NCI-H2107 treated with DMSO at 0.1 percent for 48 hours (cell line): Measurements from ENCODE around the gene WDR6.
"Not testable (repeated sequence)": the region's sequence is repeated elsewhere in the genome, so short reads cannot be mapped to it uniquely, and the experiment has no call there.

ENCODE experiments used
- DNase-seq: peaks from one replicate; lab custom pipeline; 2025; ENCODE audit not compliant: unreplicated experiment; lab: John Stamatoyannopoulos, UW

Gene WDR6

DNA sequence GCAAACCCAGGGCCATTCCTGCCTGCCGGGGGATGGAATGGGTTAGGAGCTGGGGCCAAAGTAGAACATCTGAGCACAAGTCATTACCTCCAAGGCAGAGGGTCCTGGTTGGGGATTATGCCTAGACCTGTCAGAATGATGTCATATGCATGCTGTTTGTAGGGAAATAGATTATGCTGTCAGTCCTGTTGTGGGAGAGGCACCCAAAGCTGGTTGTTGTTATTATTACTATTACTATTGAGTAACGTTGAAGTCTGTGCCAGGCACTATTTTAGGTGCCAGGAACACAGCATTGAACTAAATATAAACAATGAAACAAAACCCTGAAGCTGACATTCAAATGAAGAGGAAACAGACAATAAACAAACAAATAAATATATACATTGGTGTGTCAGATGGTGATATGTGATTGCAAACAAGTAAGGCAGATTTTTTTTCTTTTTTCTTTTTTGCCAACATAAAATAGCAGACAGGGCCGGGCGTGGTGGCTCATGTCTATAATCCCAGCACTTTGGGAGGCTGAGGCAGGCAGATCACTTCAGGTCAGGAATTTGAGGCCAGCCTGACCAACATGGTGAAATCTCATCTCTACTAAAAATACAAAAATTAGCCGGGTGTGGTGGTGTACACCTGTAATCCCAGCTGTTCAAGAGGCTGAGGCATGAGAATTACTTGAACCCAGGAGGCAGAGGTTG is 15.2 kb upstream of the WDR6 start:
- no peak for DNase-seq

DNA sequence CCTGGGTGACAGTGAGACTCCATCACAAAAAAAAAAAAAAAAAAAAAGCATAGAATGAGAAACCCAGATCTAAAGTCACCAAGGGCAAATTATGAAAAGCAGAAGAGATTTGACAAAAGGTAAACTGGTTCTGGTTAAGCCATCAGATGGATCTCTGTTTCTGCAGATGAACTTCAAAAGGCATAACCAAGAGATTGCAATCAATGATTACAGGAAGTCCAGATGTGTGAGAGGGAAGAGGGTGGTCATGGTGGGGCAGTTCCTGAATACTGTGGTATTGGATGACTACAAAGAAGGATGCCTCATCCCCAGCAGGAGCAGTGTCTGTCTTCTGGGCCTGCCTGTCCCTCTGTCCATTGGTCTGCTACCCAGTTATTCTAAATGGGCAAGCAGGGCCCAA is 13.4 kb upstream of the WDR6 start:
- no peak for DNase-seq

DNA sequence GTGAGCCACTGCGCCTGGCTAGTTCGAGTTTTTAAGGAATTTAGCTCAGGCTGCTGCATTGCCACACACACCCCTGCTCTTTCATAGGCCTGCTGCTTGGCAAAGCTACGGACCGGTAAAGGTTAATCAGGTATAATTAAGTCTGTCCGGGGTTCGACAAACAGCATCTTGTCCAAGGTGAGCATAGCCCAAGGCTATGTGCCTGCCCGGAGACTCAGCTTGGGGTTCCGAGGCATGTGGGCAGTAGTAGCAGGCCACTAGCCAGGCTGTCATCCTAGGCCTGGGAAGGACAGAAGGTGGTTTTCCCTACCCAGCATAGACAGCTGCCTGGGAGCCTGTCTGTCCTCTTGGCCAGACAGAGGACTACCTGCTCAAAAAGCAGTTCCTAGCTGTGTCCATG is 10.6 kb upstream of the WDR6 start:
- no peak for DNase-seq

DNA sequence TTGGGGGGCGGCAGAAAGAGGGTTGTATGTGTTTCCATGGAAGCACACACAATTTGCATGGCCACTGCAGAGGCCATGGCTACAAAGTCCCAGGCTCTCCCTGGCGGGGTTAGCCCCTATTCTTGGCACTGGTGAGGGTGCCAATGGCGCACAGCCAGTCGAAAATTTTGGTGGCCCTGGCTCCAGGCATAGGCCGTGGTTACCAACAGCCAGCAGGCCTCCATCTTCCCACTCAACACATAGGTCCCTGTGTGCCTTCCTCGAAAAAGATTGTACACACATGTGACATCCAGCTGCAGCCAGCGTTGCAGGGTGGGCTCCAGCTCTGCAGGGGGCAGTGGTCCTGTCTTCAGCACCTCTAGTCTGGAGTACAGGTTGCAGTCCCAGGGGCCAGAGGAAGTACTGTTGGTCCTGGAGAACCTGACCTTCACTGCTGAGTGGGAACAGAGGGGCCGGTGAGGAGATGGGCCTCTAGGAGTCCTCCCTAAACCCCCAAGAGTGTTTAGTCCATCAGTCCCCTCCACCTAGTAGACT is 10.0 kb upstream of the WDR6 start:
- no peak for DNase-seq

DNA sequence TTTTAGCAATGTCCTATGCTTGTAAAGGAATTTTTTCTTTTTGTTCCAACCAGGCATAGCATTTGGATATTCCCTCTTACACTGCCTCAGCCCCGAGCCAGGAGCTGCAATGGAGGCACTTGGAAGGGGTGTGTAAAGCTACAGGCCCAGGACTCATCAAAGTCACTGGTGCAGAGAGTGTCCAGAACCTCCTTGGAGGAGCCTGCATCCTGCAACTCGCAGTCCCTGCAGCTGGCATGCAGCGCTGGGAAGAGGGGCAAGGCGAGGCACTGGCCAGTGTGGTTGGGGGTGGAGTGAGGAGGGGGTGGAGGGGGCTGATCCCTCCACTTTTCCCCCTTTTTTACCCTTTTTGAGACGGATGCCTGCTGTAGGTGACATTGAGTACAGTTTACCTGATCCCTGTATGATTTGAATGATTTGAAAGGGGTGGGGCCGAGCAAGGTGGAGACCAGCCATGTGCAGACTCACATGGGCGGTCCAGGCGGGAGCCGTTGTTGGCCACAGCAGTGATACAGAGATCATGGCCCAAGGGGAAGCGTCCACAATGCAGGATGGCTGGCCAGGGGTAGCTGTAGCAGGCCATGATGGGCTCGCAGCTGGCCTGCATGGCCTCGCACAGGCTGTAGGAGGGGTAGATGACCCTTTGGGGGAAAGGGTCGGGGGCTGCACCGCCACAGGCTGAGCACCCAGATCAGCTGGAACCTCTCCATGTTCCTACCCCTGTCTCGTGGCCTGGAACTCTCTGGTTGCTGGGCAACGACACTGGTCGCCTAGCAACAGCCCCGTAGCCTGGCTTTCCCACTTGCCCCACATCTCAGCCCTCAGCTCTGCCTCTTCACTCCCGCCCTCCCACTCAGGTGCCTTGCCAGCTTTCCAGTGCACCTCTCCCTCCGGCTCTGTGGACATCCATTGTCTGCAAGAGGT is 9.2 kb upstream of the WDR6 start:
- DNase-seq = peak; percentile 34

DNA sequence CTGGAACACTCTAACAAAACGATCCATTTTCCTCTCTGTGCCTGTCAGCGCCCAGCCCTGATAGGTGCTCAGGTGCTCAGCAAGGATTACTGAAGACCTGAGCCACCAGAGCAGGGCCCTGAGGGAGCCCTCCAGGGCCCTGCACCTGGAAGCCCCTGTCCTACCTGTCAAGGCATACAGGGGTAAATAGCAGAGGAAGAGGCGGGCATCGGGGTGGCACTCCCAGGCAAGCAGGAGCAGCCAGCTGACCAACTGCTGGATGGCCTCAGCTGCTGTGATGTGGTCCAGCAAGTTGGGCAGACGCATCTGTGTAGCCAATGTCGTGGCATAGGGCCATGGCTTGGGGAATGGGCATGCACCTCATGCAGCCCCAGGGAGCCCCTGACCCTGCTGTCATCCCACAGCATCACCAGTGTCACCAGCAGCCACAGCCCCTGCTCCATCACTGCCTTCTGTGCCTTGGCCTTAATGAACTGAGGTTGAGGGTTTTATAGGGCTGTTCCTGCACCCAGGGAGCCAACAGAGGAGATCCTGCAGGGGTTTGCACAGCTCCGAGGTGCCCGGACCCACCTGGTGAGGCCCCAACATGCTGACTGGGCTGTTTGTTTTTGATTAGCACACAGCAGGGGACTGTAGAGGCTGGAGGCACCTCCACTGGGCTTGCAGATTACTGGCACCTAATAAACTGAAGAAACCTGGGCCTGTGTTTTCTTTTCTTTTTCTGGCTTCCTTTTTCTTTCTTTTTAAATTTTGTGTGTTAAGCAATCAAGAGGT is 7.9 kb upstream of the WDR6 start:
- no peak for DNase-seq

DNA sequence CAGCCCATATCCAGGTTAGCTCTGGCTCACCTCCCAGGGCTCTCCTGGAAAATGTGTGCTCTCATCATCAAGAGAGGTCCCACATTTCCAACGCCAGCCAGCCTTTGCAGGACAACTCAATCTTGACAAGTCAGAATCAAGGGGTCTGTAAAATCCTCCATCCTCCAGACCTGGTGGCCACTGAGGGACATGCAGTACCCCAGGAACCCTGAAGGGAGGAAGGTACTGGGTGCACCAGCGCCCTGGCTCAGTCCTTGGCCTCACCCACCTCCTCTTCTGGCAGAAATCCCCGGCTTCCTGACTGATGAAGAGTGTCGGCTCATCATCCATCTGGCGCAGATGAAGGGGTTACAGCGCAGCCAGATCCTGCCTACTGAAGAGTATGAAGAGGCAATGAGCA is 6.0 kb upstream of the WDR6 start:
- DNase-seq = no peak

DNA sequence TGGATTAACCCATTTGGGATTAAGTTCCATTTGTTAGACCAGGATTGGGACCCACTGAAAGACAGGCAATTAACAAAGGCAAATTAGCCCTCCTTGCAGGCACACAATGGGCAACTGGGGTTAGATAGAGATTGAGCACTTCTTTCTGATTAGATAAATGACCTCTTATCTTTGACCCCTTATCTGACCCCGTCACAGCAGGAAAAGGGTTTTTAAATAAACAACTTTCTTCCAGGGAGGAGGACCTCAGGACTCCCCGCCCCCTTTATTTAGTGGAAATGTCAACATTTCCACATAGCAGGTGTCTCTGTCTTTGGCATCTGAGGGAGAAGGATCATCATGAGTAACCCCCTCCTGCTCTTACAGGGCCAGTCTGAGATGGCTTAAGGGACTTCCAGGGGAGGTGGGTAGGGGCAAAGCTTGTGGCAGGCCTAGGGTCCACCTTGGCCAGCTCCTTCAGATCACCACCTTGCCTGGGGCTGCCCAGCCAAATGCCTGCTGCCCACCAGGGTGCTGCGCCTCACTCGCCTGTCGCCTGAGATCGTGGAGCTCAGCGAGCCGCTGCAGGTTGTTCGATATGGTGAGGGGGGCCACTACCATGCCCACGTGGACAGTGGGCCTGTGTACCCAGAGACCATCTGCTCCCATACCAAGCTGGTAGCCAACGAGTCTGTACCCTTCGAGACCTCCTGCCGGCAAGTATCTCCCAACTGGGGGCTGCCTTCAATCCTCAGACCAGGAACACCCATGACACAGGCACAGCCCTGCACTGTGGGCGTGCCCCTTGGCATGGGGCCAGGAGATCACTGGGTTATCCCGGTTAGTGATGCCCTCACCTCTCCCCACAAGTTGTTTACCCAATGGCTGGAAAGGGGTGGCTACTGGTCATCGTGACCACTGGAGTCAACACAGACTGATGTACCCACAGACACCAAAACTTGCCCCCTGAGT is 2.6 kb upstream of the WDR6 start:
- no peak for DNase-seq

DNA sequence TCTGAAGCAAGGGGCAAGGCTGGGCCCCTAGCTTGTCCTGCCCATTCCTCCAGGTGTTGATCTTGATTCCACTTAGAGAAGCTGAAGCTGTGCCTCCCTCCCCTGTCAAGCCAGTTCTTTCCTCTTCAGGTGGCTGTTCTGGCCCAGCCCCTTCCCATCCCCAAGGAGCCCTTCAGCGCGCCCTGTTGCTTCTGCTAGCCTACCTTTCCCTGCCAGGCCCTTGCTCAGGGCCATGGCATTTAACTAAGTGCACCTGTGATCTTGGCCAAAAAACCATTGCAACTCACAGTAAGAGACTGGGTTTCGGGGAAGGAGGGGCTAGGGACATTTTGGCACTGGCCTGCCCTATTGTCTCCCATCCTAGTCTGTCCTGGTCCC is 1.9 kb upstream of the WDR6 start:
- no peak for DNase-seq

DNA sequence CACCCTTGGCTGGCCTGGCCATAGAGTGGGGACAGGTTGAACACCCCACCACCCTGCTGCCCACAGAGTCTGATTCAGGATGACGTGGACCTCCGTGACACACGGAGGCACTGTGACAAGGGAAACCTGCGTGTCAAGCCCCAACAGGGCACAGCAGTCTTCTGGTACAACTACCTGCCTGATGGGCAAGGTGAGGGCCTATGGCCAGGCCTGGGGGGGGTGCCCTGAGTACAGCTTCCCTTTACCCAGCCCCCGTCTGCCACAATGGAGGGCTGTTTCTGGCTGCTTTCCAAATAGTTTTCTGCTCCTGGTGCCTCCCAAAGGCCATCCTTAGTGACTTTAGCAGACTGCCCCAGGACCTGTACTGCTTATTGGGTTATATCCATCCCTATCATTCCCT is 1.2 kb upstream of the WDR6 start:
- no peak for DNase-seq

DNA sequence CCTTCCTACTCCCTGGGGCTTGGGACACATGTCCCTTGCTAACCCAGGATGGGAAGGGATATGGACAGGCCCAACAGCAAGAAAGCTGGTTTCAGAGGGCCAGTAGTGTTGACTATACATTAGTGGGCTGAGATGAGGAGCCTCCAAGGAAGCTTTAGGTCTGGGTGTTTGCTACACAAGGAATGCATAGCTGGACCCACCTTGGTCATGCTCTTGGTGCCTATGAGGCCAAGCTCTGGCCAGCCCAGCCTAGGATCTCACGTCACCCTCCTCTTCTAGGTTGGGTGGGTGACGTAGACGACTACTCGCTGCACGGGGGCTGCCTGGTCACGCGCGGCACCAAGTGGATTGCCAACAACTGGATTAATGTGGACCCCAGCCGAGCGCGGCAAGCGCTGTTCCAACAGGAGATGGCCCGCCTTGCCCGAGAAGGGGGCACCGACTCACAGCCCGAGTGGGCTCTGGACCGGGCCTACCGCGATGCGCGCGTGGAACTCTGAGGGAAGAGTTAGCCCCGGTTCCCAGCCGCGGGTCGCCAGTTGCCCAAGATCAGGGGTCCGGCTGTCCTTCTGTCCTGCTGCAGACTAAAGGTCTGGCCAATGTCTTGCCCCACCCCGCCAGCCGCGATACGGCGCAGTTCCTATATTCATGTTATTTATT is 653 bp upstream of the WDR6 start:
- DNase-seq = no peak

DNA sequence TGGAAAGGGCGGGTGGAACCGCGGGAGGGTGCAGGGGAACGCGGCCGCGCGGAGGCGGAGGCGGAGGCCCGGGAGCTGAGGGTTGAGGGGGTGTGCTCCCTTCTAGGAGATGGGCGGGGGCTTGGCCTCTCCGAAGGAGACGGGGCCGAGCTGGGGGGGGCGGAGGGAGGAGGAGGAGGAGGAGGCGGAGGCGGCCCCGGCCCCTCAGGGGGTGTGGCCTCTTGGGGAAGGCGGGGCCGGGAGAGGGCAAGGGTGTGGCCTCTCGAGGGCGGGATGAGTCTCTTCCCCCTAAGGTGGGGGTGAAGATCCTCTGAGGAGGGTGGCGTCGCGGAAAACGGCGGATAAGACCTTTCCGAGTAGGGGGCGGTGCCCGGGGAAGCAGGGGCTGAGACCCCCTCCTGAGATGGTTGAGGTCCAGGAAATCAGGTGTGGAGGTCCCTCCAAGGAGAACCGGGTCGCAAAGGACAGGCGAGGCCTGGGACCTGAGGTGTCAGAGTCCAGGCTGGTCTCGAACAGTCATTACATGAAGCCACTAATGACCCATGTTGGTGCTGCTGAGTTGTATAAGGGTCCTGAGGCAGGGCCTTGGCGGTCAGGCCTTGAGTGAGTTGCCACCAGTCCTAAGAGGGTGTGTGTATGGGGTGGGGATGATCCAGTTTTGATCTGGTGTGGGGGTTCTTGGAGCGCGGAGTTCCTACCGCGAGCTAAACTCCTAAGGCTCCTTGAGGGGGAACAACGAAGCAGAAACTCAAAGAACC is 759 bp downstream of the WDR6 start:
- no peak for DNase-seq

DNA sequence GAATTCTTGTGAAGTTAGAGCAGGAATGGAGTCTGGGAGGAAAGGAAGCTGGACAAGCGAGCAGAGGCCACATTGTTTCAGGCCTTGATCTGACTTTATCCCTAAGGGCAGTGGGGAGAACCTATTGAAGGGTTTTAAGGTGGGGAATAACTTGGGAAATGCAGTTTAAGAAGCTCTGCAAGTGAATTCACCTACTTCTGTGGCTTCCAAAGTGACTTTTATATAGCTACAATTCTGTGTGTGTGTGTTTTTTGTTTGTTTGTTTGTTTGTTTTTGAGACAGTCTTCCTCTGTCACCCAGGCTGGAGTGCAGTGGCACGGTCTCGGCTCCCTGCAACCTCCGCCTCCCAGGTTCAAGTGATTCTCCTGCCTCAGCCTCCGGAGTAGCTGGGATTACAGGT is 1.4 kb downstream of the WDR6 start:
- not testable (repeated sequence) for DNase-seq

DNA sequence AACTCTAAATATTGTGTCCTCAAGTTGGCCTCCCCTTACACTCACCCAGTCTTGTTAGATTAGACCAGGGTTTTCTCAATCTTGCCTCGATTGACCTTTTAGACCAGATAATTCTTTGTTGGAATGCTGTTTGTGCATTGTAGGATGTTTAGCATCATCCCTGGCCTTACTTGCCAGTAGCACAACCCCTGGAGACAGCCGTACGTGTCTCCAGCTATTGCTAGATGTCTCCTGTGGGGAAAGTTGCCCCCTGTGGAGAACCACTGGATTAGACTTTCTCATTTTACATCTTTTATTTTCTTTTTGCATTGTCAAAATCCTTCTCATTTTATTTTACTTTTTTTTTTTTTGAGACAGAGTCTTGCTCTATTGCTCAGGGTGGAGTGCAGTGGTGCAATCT is 2.2 kb downstream of the WDR6 start:
- DNase-seq = no peak

DNA sequence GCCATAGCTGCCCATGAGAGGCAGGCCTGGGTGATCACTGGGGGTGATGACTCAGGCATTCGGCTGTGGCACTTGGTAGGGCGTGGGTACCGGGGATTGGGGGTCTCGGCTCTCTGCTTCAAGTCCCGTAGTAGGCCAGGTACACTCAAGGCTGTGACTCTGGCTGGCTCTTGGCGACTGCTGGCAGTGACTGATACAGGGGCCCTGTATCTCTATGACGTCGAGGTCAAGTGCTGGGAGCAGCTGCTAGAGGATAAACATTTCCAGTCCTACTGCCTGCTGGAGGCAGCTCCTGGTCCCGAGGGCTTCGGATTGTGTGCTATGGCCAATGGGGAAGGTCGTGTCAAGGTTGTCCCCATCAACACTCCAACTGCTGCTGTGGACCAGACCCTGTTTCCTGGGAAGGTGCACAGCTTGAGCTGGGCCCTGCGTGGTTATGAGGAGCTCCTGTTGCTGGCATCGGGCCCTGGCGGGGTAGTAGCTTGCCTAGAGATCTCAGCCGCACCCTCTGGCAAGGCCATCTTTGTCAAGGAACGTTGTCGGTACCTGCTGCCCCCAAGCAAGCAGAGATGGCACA is 5.3 kb downstream of the WDR6 start:
- no peak for DNase-seq

DNA sequence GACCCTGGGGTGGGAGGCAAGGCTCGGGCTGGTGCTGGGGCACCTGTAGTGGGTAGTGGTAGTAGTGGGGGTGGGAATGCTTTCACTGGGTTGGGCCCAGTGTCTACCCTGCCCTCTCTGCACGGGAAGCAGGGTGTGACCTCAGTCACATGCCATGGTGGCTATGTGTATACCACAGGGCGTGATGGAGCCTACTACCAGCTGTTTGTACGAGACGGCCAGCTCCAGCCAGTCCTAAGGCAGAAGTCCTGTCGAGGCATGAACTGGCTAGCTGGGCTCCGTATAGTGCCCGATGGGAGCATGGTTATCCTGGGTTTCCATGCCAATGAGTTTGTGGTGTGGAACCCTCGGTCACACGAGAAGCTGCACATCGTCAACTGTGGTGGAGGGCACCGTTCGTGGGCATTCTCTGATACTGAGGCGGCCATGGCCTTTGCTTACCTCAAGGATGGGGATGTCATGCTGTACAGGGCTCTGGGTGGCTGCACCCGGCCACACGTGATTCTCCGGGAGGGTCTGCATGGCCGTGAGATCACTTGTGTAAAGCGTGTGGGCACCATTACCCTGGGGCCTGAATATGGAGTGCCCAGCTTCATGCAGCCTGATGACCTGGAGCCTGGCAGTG is 6.0 kb downstream of the WDR6 start:
- no peak for DNase-seq

DNA sequence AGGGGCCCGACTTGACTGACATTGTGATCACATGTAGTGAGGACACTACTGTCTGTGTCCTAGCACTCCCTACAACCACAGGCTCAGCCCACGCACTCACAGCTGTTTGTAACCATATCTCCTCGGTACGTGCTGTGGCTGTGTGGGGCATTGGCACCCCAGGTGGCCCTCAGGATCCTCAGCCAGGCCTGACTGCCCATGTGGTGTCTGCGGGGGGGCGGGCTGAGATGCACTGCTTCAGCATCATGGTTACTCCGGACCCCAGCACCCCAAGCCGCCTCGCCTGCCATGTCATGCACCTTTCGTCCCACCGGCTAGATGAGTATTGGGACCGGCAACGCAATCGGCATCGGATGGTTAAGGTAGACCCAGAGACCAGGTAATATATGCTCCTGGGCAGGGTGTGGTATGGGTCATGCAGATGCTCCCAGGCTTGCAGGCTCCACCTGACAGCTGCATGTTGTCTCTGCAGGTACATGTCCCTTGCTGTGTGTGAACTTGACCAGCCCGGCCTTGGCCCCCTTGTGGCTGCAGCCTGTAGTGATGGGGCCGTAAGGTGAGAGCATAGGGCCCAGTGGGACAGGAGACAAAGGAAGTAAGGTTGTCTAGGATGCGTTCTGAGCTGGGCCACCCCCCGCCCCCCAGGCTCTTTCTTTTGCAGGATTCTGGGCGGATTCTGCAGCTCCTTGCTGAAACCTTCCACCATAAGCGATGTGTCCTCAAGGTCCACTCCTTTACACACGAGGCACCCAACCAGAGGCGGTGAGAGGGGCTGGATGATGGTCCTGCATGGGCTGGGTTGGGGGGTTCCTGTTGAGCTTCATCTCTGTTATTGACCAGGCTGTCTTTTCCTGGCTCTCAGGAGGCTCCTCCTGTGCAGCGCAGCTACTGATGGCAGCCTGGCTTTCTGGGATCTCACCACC is 6.8 kb downstream of the WDR6 start:
- no peak for DNase-seq
